HepG2 (cell line): ENCODE results near the gene FEV. TPM values are rescaled to one million over a fixed set of nuclear protein-coding genes. Genes with fewer than 3 reads are reported as not detected.

Experiments
- ATF6 ChIP-seq: sonication (generic); formaldehyde crosslinking; conservative IDR thresholded peaks from 2 replicates; pipeline ENCODE4 v1.4.0; 2020; ENCODE audit warnings: missing genetic modification reagents
- MAFG ChIP-seq: sonication (generic); formaldehyde crosslinking; IDR thresholded peaks from 2 replicates; pipeline ENCODE4 v1.5.1; 2020; ENCODE audit warnings: mild to moderate bottlenecking, missing genetic modification reagents
- UBTF ChIP-seq: sonication (generic); formaldehyde crosslinking; IDR thresholded peaks from 2 replicates; pipeline ENCODE4 v1.4.0; 2020; ENCODE audit warnings: mild to moderate bottlenecking, missing genetic modification reagents
- ZNF800 ChIP-seq: sonication (generic); formaldehyde crosslinking; IDR thresholded peaks from 2 replicates; pipeline ENCODE4 v1.4.0; 2020; ENCODE audit warnings: missing genetic modification reagents
- polyA plus RNA-seq, 8 experiments: library from polyadenylated mRNA; depleted of rRNA in 3 of 8; stranded (reverse) in 7 of 8; unstranded in 1 of 8; fragments of >200 nt; fragmentation: Illumina TruSeq in 4 of 8; extraction: Trizol in 4 of 8; gene quantifications; 2 replicates each; pipeline versions ENCODE4 v1.2.1 to v1.2.3, GENCODE V29; 2011 to 2016; ENCODE audit warnings: low read depth in 4 of 8, missing spikeins in 1 of 8, mixed read lengths in 1 of 8; ENCODE audit not compliant: insufficient read depth in 1 of 8
- total RNA-seq, 5 experiments: library from RNA; depleted of rRNA; stranded (reverse); fragments of >200 nt; fragmentation: Illumina TruSeq; extraction: Trizol; gene quantifications; 2 replicates each; pipeline ENCODE4 v1.2.3, GENCODE V29; 2016; ENCODE audit warnings: low read depth in 1 of 5

Gene FEV
- total and polyA plus RNA-seq, 2 of the 13 experiments (the other 11 are each of a cell fraction or from before 2014, with no cell fraction given), result not detected

- TF ChIP-seq ATF6 (CRISPR knock-in tag) (no peak), MAFG (peak; percentile 40; the same call in 1 of the 2 replicates), UBTF (CRISPR knock-in tag) (peak; percentile 38; the same call in 1 of the 2 replicates), ZNF800 (CRISPR knock-in tag) (peak; percentile 75; the same call in 1 of the 2 replicates)
These were observed 8.6 kb upstream of the FEV start, which contains the start of gene CRYBA2 (continued) for GRCh38 chr2:218993345-218994315.
